CD4-positive, alpha-beta T cell treated with Interleukin-1 beta for 1 hour (primary cell): ENCODE measurements around the gene EXTL1.
"Not testable (repeated sequence)": the region's sequence is repeated elsewhere in the genome, so short reads cannot be mapped to it uniquely, and the experiment has no call there.

ENCODE experiments used
- DNase-seq, 2 donors: peaks; one replicate each; pipeline ENCODE4 v3.0.0-alpha.2; 2020 to 2022

The EXTL1 gene, protein sequence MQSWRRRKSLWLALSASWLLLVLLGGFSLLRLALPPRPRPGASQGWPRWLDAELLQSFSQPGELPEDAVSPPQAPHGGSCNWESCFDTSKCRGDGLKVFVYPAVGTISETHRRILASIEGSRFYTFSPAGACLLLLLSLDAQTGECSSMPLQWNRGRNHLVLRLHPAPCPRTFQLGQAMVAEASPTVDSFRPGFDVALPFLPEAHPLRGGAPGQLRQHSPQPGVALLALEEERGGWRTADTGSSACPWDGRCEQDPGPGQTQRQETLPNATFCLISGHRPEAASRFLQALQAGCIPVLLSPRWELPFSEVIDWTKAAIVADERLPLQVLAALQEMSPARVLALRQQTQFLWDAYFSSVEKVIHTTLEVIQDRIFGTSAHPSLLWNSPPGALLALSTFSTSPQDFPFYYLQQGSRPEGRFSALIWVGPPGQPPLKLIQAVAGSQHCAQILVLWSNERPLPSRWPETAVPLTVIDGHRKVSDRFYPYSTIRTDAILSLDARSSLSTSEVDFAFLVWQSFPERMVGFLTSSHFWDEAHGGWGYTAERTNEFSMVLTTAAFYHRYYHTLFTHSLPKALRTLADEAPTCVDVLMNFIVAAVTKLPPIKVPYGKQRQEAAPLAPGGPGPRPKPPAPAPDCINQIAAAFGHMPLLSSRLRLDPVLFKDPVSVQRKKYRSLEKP

GRCh38 chr1:26021647-26022403 lies at the start of gene EXTL1:
EXTL1 (plus strand) TSS chr1:26021775; CDS start chr1:26022647, 872 bp downstream.
- no peak for DNase-seq

- DNase-seq, result no peak
These were observed 49.8 kb upstream of the EXTL1 start for GRCh38 chr1:25971811-25972180.

DNA sequence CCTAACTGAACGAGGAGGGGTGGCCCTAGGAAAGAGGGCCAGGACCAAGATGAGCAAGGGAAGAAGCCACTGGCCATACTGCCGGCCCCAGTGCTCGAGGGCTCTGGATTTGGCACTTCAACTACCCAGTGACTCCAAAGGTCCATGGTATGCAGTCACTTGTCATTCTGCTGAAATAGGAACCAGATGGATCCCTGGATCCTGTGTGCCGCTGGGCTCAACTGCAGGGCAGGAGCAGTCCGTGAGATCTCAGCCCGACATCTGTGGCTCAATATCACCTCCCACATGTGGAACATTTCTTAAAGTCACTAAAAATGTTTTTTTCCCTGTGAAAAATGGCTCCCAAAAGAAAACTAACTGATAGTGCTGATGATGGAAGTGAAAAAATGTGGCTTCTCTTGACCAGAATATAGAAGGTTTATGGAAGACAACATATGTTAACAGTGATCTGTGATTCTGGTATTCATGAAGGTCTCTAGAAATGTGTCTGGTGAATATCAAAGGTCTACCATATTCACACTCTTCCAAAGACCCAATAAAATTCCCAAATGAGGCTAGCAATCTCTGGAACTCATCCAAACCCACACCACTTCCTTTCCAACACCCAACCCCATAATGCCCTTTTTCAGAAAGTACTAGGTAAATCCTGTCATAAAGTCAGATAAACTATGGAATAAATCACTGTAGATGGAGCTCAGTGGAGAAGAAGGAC lies 47.8 kb upstream of the EXTL1 start:
- DNase-seq, result no peak

GRCh38 chr1:25977801-25978200 lies 43.8 kb upstream of the EXTL1 start:
- no peak for DNase-seq

DNA sequence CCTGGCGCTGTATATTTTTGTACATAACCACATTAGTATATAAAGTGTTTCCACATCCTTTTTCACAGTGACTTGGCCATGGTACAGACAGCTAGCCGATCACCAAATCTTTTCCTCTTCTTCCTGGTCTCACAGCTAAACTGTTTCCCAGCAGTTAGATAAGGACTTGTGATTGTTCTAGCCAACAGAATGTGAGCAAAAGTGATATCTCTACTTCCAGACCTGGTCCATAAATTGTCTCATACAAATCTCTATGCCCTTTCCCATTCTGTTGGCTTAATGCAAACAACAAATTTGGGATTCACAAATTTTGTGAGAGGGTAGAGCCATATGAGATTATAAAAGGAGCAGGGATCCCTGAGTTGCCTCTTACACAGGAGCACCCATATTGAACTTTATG lies 43.2 kb upstream of the EXTL1 start:
- DNase-seq, result no peak

DNA sequence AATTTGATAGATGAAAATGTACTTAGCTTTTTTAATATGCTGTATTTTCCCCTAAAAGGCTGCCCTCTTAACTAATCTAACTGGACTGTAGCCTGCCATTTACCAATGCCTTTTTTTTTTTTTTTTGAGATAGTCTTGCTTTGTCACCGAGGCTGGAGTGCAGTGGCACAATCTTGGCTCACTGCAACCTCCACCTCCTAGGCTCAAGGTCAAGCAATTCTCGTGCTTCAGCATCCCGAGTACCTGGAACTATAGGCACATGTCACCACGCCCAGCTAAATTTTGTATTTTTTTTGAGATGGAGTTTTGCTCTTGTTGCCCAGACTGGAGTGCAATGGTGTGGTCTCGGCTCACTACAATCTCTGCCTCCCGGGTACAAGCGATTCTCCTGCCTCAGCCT lies 42.4 kb upstream of the EXTL1 start:
- DNase-seq, result no peak

DNA sequence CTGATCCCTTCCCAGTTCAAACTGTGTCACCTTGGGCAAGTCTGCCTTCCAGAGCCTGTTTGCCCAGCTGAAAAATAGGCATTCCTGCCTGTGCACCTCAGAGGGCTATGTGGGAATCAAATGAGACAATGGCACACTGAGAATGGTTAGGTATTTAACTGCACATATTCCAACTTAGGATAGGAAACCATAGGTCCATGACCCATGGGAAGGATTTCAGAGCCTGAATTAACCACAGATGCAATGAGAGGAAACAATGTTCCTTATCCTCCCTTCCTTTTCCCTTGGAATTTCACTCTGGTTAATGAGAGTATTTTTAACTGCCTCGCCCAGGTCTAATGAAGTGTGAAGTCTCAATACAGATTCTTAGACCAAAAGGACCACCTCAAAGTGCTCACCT lies 36.4 kb upstream of the EXTL1 start:
- no peak for DNase-seq

DNA sequence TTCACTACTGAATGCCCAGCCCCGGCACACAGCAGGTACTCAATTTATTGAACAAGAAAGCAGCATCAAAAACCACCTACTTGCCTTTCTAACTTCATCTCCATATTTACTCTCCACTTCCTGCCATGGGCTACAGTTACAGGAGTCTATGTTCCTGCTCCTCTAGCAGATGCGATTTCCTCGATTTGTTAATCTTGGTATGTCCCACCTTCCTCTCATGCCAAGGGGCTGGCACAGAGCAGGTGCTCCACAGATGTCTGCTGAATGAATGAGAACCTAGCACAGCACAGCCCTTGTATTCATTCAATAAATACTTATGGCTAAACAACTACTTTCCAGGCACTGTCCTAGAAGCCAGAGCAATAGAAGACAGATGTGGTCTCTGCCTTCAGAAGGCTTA lies 35.9 kb upstream of the EXTL1 start:
- DNase-seq, result no peak

- DNase-seq, result not testable (repeated sequence)
These were observed 34.8 kb upstream of the EXTL1 start for GRCh38 chr1:25986773-25987172.

DNA sequence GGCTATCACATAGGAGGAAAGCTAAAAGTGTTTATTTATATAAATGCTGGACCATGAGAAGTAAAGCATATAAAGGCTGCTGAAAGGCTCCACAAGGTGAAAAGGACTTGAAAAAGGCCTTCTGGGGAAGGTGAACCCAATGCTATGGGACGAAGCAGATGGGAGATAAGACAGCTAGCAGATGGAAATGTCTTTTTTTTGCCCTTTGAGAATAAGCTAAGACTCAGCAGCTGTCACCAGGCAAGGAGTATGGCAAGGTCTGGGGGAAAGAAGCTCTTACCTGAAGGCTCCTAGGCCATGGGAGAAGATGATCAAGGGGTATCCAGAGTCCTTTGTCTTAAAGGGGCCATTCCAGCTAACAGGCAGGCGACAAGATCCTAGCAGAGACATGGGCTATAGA lies 33.6 kb upstream of the EXTL1 start:
- DNase-seq, result no peak

DNA sequence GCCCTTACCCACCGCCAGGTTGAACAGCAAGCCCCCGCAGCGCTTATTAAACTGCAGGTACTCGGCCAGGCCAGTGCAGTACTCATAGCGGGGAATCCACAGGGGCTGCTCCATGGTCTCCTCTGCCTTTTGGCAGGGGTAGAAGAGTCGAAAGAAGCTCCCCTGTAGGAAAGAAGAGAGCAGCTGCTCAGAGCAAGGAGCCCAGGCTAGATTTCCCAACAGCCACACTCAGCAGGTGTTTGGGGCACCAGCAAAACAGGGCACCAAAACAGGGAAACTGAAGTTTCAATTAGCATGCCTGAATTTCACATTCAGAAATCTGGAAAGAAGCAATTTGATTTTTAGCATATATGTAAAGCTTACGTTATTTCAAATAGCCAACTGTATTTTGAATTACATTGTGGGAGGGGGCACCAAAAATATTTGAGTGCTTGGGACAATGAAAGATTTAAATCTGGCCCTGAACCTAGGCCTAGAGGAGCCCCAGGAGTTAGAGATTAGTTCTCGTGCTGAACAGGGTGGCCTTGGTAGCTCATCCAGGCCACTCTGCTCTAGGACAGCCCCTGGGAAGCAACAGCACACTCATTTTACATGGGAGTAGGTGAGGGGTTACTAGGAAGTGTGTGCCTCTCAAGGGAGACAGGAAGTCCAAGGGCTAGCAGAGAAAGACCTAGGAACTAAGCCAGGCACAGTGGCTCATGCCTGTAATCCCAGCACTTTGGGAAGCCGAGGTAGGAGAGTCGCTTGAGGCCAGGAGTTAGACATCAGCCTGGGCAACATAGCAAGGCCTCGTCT lies 31.9 kb upstream of the EXTL1 start:
- DNase-seq, result no peak

DNA sequence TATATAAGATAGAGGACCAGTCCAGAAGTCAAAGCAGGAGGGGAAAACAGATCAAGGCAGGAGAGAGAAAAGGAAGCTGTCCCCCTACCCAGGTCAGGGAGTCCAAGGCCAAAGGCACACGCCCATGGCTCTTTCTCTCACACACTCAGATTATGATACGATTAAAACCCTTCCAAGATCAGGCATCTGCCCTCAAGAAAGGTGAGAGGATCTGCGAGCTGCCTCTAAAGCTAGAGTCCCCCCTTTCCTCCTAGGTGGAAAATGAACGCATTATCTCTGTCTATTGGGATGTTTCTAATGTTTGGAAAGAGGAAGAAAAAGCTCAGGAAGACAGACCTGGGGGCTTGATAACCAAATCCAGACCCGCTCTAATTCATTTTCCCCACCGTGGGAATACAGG lies 31.3 kb upstream of the EXTL1 start:
- no peak for DNase-seq

GRCh38 chr1:25990702-25991395 lies 30.7 kb upstream of the EXTL1 start:
- peak; percentile 54 to 55 for DNase-seq

GRCh38 chr1:25991937-25992688 lies 29.5 kb upstream of the EXTL1 start:
- DNase-seq, result no peak

- no peak for DNase-seq
These were observed 28.8 kb upstream of the EXTL1 start for GRCh38 chr1:25992689-25993171.

- no peak for DNase-seq
These were observed 28.2 kb upstream of the EXTL1 start for GRCh38 chr1:25993197-25993951.

DNA sequence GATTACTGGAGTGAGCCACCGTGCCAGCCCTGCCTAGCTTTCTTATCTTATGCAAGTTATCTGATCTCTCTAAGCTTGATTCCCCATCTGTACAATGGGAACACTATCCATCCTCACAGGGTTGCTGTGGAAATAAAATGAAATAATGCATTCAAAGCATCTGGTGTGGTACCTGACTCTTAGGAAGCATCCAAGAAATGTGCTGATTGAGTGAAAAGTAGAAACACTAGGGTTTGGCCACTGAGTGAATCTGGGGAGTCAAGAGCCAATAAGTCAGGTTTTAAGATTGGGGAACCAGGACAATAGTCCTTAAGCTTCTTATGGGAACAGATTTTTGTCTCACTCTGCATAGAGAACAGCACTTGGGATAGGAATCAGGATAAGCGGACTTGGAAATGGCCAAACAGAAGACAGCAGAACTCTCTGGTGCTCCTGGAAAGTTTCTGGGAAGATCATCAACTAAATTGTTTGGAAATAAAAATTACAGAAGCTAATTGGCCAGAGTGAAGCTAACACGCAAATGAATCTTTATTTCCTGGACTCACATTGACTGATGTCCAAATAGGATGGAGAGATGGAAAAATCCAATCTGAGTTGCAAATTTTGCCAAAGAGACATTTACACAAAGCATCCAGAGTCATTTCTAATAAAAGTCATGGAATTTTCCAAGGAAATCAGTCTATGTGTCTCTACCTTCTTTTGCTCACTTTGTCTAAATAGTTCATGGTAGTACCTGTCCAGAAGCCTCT lies 27.0 kb upstream of the EXTL1 start:
- DNase-seq, result no peak

DNA sequence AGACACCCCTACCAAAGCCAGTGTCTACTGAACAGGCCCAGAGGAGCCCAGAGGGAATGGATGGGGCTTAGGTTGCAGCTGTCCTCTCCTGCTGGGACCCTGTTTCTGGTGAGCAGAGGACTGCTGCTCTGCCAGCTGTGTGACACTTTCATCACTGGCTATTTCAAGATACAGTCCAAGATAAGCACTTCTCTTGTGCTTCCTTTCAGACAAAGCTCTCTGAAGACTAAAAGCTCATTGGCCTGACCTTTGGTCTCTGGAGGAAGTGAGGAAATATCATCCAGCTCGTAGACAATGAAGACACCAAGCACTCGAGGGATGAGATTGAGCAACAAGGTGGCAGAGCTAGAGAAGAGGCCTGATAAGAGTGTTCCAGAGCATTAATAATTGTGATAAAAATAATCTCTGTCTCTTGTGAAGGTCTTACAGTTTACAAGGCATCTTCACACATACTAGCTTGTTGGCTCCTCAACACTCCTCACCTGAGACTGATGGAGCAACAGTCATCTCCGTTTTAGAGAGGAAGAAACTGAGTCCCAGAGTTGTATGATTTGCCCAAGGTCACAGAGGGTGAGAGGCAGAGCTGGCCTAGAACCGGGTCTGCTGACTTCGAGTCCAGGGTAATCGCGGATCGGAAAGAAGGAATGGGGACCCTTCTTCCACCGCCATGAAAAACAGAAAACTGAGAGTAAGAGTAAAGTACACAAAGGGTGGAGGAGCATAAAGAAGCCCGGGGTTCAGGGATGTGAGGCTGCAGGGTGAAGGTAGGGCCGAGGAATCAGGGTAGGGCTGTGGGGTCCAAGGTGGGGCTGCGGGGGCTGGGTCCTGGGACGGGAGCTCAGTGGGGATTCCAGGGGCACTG lies 24.4 kb upstream of the EXTL1 start:
- peak; percentile 32 to 33 for DNase-seq
